GM06990 (cell line): ENCODE data around the gene GPS2.

Experiments used
- DNase-seq: peaks from one replicate; pipeline ENCODE4 v3.0.0-alpha.2; 2011; ENCODE audit not compliant: insufficient read length; ENCODE audit errors: extremely low read depth
- H3K27me3 ChIP-seq: replicated peaks from 2 replicates; pipeline ENCODE4 v1.6.0; 2011; ENCODE audit warnings: low read length; ENCODE audit not compliant: control insufficient read depth, insufficient read depth
- H3K36me3 ChIP-seq: 2 replicates; pipeline ENCODE4 v1.5.1; 2011; ENCODE audit warnings: low read length; ENCODE audit not compliant: control insufficient read depth, insufficient read depth
- H3K4me3 ChIP-seq: replicated peaks from 2 replicates; pipeline ENCODE4 v1.5.1; 2011; ENCODE audit warnings: low read depth, mild to moderate bottlenecking, control low read depth, low read length
- TF ChIP-seq, protein P1 (sequence below): IDR thresholded peaks from 2 replicates; pipeline ENCODE4 v1.5.1; 2011; ENCODE audit warnings: low read length, control low read depth, mild to moderate bottlenecking, inconsistent platforms; ENCODE audit not compliant: insufficient read depth, poor library complexity, severe bottlenecking

GPS2 gene

DNA sequence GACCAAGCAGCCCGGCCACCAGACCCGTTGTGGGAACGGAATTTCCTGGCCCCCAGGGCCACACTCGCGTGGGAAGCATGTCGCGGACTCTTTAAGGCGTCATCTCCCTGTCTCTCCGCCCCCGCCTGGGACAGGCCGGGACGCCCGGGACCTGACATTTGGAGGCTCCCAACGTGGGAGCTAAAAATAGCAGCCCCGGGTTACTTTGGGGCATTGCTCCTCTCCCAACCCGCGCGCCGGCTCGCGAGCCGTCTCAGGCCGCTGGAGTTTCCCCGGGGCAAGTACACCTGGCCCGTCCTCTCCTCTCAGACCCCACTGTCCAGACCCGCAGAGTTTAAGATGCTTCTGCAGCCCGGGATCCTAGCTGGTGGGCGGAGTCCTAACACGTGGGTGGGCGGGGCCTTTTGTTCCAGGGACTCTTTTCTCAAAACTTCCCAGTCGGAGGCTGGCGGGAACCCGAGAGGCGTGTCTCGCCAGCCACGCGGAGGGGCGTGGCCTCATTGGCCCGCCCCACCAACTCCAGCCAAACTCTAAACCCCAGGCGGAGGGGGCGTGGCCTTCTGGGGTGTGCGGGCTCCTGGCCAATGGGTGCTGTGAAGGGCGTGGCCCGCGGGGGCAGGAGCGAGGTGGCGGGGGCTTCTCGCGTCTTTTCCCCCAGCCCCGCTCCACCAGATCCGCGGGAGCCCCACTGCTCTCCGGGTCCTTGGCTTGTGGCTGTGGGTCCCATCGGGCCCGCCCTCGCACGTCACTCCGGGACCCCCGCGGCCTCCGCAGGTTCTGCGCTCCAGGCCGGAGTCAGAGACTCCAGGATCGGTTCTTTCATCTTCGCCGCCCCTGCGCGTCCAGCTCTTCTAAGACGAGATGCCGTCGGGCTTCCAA is 33.8 kb downstream of the GPS2 start, which contains the start of gene SLC2A4:
Gene SLC2A4, plus strand, starts transcription at position 645 of the 879 bp plus-strand sequence. Its CDS starts 217 bp downstream, at position 862.
- H3K27me3 ChIP-seq: no peaks in the 10 kb centered on the region
- H3K4me3 ChIP-seq: peak within 1 kb of the TSS; percentile 58
- TF ChIP-seq, protein P1, sequence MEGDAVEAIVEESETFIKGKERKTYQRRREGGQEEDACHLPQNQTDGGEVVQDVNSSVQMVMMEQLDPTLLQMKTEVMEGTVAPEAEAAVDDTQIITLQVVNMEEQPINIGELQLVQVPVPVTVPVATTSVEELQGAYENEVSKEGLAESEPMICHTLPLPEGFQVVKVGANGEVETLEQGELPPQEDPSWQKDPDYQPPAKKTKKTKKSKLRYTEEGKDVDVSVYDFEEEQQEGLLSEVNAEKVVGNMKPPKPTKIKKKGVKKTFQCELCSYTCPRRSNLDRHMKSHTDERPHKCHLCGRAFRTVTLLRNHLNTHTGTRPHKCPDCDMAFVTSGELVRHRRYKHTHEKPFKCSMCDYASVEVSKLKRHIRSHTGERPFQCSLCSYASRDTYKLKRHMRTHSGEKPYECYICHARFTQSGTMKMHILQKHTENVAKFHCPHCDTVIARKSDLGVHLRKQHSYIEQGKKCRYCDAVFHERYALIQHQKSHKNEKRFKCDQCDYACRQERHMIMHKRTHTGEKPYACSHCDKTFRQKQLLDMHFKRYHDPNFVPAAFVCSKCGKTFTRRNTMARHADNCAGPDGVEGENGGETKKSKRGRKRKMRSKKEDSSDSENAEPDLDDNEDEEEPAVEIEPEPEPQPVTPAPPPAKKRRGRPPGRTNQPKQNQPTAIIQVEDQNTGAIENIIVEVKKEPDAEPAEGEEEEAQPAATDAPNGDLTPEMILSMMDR: no peak
- no peaks in the 10 kb centered on the region for H3K36me3 ChIP-seq
- peak; percentile 89 for DNase-seq

DNA sequence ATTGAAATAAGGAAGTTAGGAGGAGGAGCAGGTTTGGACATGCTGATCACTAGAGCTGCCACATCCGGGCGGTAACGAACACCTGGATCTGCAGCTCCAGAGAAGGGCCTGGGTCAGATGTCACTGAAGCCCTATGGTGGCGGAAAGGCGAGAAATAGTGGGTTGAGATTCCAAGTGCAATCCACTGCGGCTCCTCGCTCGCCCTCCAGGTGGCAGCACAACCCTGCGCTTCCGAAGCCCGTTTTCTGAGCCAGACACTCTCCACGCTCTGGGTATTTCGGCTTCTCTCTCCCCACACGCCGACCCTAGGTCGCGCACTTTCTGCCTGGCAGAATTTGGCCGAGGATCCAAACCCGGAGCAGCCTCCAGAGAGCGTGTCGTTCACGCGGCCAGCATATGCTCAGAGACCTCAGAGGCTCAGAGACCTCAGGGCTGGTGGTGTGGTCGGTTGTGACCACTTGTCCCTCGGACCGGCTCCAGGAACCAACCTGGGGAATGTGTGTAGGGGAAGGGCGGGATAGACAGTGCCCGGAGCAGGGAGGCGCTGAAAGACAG is 34.6 kb downstream of the GPS2 start:
- Histone ChIP-seq H3K4me3 (peak overlapping the region; percentile 58), H3K27me3 (no peaks in the 10 kb centered on the region), H3K36me3 (no peaks in the 10 kb centered on the region)
- TF ChIP-seq, protein P1: peak; percentile 82
- peak; percentile 80 for DNase-seq

DNA sequence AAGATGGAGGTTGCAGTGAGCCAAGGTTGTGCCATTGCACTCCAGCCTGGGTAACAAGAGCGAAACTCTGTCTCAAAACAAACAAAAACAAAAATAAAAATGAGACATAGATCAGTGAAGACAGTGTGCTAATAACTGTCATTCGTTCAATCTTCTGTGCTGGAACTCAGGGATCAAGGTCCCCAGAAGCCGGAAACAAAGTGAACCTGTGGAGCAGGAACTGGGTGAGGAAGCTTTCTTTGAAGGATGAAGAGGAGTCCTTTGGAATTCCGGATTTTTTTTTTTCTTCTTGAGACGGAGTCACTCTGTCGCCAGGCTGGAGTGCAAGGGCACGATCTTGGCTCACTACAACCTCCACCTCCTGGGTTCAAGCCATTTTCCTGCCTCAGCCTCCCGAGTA is 35.7 kb downstream of the GPS2 start:
- no peak for DNase-seq
- TF ChIP-seq, protein P1: no peak
- Histone ChIP-seq H3K27me3 (no peaks in the 10 kb centered on the region), H3K36me3 (no peaks in the 10 kb centered on the region), H3K4me3 (no peak overlapping the region)

DNA sequence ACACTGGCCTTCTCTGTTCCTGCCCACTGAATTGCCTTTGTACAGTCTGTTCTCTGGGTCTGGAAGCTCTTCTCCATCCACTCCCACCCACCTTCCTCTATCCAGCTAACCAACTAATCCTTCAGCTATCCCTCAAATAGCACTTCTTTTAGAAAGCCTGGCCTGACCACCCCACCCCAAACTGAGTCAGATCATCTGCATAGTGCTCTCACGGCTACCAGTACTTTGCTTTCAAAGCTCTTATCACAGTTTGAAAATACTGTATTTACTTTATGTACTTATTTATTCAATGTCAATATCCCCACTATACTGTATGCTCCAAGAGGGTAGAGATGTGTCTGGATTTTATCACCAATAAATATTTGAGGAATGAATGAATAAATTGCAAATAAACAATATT is 48.4 kb downstream of the GPS2 start:
- DNase-seq: no peak

DNA sequence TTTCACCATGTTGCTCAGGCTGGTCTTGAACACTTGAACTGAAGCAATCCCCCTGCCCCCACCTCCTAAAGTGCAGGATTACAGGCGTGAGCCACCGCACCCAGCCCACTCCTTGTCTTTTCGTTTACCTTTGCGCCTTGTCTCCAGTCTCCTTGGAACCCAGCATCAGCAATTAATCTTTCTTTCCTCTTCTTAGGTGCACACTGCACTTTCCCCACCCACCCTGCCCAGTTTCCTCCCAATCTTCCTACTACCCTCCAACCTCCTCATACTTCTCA is 51.4 kb downstream of the GPS2 start:
- peaks cover 2% of the 10 kb centered on the region; the same call in 1 of the 2 replicates for H3K27me3 ChIP-seq
- H3K36me3 ChIP-seq: peaks cover 5% of the 10 kb centered on the region
- no peak overlapping the region for H3K4me3 ChIP-seq
- TF ChIP-seq, protein P1: no peak
- DNase-seq: no peak

More for the DNA sequence above, 48.4 kb downstream of the GPS2 start:
- peaks cover 2% of the 10 kb centered on the region; the same call in 1 of the 2 replicates for H3K27me3 ChIP-seq
- TF ChIP-seq, protein P1: no peak
- no peak overlapping the region for H3K4me3 ChIP-seq
- H3K36me3 ChIP-seq: no peaks in the 10 kb centered on the region
